Measurements from ENCODE around the gene SGPL1. TPM values are rescaled to one million over a fixed set of nuclear protein-coding genes. Genes with fewer than 3 reads are reported as not detected.
"Not testable (repeated sequence)": the region's sequence is repeated elsewhere in the genome, so short reads cannot be mapped to it uniquely, and the experiment has no call there.

Gene SGPL1
- total RNA-seq, 1 experiment from 2014 or later = 127 TPM

DNA sequence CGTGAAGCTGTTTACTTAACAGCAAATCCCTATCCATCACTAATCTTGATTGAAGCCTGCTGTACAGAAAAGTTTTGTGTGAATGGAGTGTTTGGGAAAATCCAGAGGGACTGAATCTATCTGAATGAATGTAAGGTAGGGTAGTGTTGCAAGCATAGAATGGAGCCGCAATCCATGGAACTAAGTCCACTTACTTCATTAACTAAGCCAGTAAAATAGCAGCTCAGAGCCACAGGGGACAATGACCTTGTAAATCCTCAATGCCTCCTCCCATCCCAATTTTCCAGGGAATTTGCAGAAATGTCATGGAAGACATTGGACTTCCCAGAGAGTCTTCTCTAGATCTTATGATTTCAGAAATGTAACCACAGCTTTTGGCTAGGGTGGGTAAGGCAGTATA lies 45.7 kb upstream of the SGPL1 start:
- Mint-ChIP-seq H3K27me3 (ENCODE audit: insufficient read depth, unreplicated experiment) (peaks cover 7% of the 10 kb centered on the region), H3K4me1 (ENCODE audit: low read depth, unreplicated experiment) (no peaks in the 10 kb centered on the region), H3K9me3 (ENCODE audit: unreplicated experiment) (peaks cover 14% of the 10 kb centered on the region), H3K27ac (ENCODE audit: unreplicated experiment) (no peak overlapping the region), H3K4me3 (ENCODE audit: unreplicated experiment) (no peak overlapping the region), H3K36me3 (ENCODE audit: insufficient read depth, unreplicated experiment) (no peaks in the 10 kb centered on the region)
- CTCF ChIA-PET = no interaction called here
- no TSS peak for BruUV-seq (replicated peaks)
- H3K36me3 ChIP-seq (ENCODE audit: control insufficient read depth, insufficient read depth, low read length) = no peaks in the 10 kb centered on the region
- H3K4me1 ChIP-seq = no peaks in the 10 kb centered on the region
- intact Hi-C loops (cut with micrococcal nuclease; ENCODE audit: unreplicated experiment) = no loop called here
- no peak for DNase-seq
- peaks cover 21% of the 10 kb centered on the region for H3K9me3 ChIP-seq
- POLR2A ChIA-PET = no interaction called here
- no peak overlapping the region for H3K4me3 ChIP-seq (ENCODE audit: low read depth, low read length)
- H3K27me3 ChIP-seq (replicated peaks; ENCODE audit: control insufficient read depth, insufficient read depth, low read length) = no peaks in the 10 kb centered on the region
- TF ChIP-seq, protein P1, sequence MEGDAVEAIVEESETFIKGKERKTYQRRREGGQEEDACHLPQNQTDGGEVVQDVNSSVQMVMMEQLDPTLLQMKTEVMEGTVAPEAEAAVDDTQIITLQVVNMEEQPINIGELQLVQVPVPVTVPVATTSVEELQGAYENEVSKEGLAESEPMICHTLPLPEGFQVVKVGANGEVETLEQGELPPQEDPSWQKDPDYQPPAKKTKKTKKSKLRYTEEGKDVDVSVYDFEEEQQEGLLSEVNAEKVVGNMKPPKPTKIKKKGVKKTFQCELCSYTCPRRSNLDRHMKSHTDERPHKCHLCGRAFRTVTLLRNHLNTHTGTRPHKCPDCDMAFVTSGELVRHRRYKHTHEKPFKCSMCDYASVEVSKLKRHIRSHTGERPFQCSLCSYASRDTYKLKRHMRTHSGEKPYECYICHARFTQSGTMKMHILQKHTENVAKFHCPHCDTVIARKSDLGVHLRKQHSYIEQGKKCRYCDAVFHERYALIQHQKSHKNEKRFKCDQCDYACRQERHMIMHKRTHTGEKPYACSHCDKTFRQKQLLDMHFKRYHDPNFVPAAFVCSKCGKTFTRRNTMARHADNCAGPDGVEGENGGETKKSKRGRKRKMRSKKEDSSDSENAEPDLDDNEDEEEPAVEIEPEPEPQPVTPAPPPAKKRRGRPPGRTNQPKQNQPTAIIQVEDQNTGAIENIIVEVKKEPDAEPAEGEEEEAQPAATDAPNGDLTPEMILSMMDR (IDR thresholded peaks at IDR 0.05; ENCODE audit: insufficient read depth in 1 of 2, low read depth in 1 of 2, low read length in 1 of 2, severe bottlenecking in 1 of 2, unreplicated experiment in 1 of 2) = no peak

DNA sequence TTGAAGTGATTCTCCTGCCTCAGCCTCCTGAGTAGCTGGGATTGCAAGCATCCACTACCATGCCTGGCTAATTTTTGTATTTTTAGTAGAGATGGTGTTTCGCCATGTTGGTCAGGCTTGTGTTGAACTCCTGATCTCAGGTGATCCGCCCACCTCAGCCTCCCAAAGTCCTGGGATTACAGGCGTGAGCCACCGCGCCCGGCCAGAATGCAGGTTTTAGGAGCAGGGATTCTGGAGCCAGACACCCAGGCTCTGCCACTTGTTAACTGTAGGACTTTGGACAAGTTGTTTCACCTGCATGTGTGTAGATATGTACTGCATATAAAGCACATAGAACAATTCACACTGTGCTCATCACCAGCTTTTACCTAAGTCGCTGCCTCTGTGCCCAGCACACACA lies 45.2 kb upstream of the SGPL1 start:
- H3K4me1 Mint-ChIP-seq (ENCODE audit: low read depth, unreplicated experiment); DNase-seq; intact Hi-C loops (cut with micrococcal nuclease; ENCODE audit: unreplicated experiment); H3K27ac Mint-ChIP-seq (ENCODE audit: unreplicated experiment); H3K9me3 Mint-ChIP-seq (ENCODE audit: unreplicated experiment); H3K36me3 ChIP-seq (ENCODE audit: control insufficient read depth, insufficient read depth, low read length); H3K4me3 ChIP-seq (ENCODE audit: low read depth, low read length); BruUV-seq (replicated peaks); H3K36me3 Mint-ChIP-seq (ENCODE audit: insufficient read depth, unreplicated experiment); H3K4me3 Mint-ChIP-seq (ENCODE audit: unreplicated experiment); CTCF ChIA-PET; POLR2A ChIA-PET; H3K4me1 ChIP-seq; H3K27me3 ChIP-seq (replicated peaks; ENCODE audit: control insufficient read depth, insufficient read depth, low read length); H3K27me3 Mint-ChIP-seq (ENCODE audit: insufficient read depth, unreplicated experiment): not testable (repeated sequence)
- H3K9me3 ChIP-seq = peaks cover 20% of the 10 kb centered on the region

DNA sequence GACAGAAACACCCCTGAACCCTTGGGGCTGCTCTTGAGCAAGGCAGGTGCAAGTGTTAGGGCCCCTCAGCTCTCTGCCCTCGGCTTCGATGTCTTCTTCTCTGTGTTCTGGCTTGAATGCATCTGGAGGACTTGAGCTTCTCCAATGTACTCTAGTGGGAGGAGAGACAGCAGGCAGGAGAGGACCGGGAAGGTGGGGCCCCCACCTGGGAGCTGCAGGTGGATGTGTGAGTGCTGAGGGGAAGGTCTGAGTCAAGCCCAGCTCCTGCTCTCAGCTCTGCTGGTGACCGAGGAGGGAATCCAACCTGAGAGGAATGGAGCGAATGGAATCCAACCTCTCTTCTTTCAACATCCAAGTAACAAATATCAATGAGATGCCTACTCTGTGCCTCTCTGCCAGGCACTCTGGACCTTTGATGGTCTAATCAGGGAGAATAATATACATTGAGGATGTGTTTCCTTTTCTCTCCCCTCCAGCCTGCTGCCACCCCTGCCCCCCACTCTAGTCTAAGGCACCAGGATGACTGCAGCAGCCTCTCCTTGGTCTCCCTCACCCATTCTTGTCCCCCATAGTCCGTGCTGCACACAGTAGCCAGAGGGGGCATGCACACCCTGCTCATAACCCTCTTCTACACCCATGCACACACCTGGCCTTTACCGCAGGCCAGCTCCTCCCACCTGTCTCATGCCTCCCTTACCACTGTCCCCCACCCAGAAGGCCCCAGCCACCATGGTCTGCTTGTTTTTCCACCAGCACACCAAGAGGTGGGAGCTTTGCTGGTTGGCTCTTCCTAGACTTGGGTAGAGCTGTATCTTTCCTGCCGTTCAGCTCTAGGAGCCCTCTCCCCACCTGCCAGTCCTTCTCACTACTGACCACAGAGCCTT lies 44.2 kb upstream of the SGPL1 start:
- CTCF ChIA-PET = no interaction called here
- H3K27me3 ChIP-seq (replicated peaks; ENCODE audit: control insufficient read depth, insufficient read depth, low read length) = no peaks in the 10 kb centered on the region
- BruUV-seq (replicated peaks) = no TSS peak
- POLR2A ChIA-PET = no interaction called here
- H3K4me3 ChIP-seq (ENCODE audit: low read depth, low read length) = no peak overlapping the region
- no peaks in the 10 kb centered on the region for H3K36me3 Mint-ChIP-seq (ENCODE audit: insufficient read depth, unreplicated experiment)
- no peak overlapping the region for H3K4me3 Mint-ChIP-seq (ENCODE audit: unreplicated experiment)
- no peak overlapping the region for H3K27ac Mint-ChIP-seq (ENCODE audit: unreplicated experiment)
- peaks cover 10% of the 10 kb centered on the region; the same call in 1 of the 2 replicates for H3K9me3 ChIP-seq
- TF ChIP-seq, protein P1 (IDR thresholded peaks at IDR 0.05; ENCODE audit: insufficient read depth in 1 of 2, low read depth in 1 of 2, low read length in 1 of 2, severe bottlenecking in 1 of 2, unreplicated experiment in 1 of 2) = no peak
- H3K27me3 Mint-ChIP-seq (ENCODE audit: insufficient read depth, unreplicated experiment) = peaks cover 7% of the 10 kb centered on the region
- intact Hi-C loops (cut with micrococcal nuclease; ENCODE audit: unreplicated experiment) = no loop called here
- H3K9me3 Mint-ChIP-seq (ENCODE audit: unreplicated experiment) = peaks cover 7% of the 10 kb centered on the region
- no peaks in the 10 kb centered on the region for H3K36me3 ChIP-seq (ENCODE audit: control insufficient read depth, insufficient read depth, low read length)
- no peaks in the 10 kb centered on the region for H3K4me1 Mint-ChIP-seq (ENCODE audit: low read depth, unreplicated experiment)
- H3K4me1 ChIP-seq = peaks cover 6% of the 10 kb centered on the region; the same call in 1 of the 2 replicates
- peak in 1 of 2 experiments; percentile 36 for DNase-seq

Data from Caco-2 (cell line).